ENCODE measurements around the gene SNX20.
A peak's percentile ranks its signal among the peaks of the same experiment; 100 is the strongest.

SNX20 gene

DNA sequence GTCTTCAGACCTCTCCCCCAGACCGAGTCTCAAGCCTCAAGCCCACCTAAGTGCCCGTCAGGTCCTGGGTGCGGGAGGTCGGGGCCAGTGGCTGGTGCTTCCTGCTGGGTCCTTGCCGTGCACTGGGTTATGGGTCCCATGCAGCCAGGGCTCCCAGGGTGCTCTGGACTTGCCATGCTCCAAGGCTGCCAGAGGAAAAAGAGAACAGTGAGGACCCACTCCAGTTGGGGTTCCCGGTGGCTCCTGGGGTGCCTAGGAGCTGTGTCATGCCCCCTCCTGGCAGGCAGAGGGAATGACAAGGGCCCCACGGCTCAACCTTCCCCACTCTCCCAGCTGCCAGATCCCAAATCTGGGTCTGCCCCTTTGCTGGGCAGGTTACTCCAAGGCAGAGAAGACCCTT lies 3.8 kb downstream of the SNX20 start:
- TF ChIP-seq, protein P1, sequence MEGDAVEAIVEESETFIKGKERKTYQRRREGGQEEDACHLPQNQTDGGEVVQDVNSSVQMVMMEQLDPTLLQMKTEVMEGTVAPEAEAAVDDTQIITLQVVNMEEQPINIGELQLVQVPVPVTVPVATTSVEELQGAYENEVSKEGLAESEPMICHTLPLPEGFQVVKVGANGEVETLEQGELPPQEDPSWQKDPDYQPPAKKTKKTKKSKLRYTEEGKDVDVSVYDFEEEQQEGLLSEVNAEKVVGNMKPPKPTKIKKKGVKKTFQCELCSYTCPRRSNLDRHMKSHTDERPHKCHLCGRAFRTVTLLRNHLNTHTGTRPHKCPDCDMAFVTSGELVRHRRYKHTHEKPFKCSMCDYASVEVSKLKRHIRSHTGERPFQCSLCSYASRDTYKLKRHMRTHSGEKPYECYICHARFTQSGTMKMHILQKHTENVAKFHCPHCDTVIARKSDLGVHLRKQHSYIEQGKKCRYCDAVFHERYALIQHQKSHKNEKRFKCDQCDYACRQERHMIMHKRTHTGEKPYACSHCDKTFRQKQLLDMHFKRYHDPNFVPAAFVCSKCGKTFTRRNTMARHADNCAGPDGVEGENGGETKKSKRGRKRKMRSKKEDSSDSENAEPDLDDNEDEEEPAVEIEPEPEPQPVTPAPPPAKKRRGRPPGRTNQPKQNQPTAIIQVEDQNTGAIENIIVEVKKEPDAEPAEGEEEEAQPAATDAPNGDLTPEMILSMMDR (IDR thresholded peaks at IDR 0.05), result peak; percentile 39; the same call in 1 of the 2 replicates

DNA sequence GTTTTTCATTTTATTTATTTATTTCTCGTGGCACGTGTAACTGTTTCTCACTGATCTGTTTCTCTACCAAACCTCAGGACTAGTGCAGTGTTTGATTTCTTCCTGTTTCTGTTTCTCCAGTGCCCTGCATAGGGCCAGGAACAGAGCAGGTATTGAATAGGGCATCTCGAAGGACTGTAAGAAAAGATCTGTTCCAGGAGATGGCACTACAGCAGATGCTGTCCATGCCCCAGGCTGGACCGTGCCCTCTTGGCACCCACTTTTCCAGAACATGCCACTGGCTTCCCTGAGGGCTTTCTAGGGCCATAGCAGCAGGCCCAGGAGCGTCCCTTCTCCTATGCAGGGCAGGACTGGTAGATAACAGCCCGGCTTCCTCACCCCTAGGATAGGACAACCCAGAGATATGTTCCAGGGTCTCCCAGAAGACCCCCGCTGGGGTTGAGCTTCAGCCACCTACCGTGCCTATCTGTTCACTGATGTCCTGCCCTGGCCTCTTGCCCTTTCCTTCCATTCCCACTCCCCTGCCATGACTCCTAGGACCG lies 4.4 kb downstream of the SNX20 start:
- TF ChIP-seq, protein P1 (IDR thresholded peaks at IDR 0.05), result no peak

DNA sequence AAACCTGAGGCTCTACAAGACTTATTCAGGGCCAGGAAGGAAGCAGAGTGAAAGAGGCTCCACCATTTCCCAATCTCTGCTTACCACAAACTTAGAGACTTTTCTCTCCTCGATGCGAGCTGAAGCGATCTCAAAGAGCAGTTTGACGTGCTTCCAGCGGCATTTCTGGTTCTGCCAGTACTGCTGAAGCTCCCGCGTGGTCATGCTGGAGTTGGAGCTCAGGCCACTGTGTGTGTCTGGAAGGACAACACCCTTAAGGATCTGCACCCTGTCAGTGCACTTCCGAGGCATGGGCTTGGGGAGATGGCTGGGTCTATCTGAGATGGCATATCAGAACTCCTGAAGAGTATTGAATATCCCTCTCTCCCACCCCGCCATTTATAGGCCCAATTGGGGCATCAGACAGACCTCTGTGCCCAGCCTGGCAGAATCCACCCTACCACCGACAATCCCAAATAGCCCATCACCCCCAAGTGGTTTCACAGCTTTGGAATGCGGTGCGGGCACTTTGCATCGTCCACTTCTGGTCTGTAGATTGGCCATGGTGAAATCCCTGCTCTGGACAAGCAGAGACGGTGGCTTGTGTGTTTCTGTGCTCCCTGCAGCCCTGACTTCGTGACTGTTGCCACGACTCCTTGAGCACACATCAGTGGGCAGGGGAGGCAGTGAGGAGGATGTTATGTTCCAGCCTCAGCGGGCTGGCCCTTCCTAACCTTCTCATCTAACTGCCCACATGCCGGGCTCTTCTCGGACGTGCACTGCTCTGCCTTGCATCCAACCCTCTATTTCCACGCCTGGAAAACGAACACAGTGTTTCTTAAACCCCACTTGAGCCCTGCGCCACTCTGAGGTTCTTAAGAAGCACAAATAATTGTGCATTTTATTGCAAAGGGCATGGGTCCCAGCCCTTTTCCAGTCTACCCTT lies 5.2 kb downstream of the SNX20 start:
- TF ChIP-seq, protein P1 (IDR thresholded peaks at IDR 0.05), result no peak

DNA sequence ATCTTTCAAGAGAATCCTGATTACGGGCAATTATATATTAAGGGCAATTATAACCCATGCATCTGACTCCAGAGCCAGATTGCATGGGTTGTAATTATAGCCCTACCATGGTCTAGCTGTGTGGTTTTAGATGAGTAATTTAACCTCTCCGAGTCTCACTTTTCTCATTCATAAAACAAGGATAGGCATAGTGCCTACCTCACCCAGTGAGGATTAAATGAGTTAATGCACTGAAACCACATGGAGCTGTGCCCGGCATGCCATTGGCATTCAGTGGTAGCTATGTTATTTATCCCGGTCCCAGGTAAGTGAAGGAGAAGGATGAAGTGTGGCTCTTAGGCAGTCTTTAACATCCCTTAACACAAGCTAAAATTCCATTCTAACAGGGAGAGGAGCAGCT lies 6.3 kb downstream of the SNX20 start:
- TF ChIP-seq, protein P1 (IDR thresholded peaks at IDR 0.05), result no peak

DNA sequence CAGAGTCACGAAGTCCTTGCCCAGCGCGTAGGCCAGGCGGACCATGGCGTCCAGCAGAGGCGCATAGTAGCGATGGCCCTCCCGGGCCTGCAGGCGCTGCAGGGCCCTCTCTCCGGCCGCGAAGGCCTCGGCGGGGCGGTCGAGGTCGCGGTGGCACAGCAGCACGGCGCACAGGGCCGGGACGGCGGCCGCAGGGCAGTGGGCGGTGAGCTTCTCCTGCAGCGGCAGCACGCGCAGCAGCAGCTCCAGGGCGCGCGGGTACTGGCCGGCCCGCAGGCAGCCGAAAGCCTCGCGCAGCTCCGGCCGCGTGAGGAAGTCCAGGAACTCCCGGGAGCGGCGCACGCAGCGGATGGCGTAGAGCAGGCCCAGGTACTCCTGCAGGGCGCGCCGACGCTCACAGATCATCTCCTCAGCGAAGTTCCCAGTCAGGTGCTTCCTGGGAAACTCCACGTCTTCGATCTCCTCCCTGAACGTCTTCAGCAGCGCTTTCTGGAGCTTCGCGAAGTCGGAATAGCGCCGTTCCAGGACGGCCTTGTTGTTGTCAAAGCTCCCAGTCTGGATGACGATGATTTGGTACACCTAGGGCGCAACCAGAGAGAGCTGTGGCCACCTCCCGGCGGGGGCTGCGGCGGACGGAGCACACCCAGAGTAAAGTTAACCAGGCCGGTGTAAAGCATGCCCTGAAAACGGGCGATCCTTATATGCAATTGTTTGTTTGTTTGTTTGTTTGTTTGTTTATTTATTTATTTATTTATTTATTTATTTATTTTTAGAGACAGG lies 7.4 kb downstream of the SNX20 start:
- TF ChIP-seq, protein P1 (IDR thresholded peaks at IDR 0.05), result no peak

DNA sequence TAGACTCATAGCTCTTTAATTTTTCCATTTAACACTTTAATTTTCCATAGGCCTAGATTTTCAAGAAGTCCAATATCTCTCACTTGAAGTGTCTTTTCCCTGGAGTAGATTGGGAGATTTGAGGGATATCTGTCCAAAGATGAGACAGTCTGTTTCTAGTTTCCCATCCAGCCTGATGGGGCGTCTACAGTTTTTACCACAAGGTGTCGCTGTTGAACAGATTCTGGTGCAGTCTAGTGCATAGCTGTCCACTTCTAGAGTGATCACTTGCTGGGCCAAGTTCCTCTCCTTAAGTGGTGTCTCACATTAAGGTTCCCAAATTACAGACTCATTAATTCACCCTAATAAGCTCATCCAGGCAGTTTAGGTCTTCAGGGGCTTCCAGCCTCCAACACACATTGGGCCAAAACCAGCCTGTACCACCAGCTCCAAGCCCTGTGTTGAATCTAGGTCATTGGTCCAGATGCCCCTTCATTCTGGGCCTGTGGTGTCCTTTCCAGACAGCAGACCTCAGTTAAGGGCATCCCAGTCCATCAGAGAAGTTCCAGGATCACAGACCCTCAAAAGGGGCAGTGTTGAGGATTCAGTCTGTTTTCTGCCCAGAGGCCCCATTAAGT lies 9.4 kb downstream of the SNX20 start:
- TF ChIP-seq, protein P1 (IDR thresholded peaks at IDR 0.05), result peak; percentile 72

DNA sequence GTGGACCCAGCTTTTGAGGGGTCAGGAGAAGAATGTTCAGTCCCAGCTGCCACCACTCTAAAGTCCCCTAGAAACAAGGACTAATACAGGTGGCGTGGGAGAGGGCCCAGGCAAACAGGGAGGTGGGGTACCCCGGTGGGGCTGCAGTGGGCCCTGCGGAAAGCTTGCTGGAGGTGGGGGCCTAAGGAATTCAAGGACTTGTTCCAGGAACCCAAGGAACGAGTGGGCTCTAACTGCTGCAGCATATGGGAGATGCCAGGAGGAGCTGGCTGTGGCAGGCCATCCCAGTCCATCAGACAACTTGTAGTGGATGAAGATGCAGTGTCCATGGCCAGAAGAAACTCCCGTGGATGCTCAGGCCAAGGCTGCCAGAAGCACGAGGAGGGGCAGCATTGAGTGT lies 10.6 kb downstream of the SNX20 start:
- TF ChIP-seq, protein P1 (IDR thresholded peaks at IDR 0.05), result no peak

Measured in LNCAP (cell line).